ENCODE results near the gene TMEM179B. TPM values are rescaled to one million over a fixed set of nuclear protein-coding genes. Genes with fewer than 3 reads are reported as not detected.
A peak's percentile ranks its signal among the peaks of the same experiment; 100 is the strongest.
"Not testable (repeated sequence)": the region's sequence is repeated elsewhere in the genome, so short reads cannot be mapped to it uniquely, and the experiment has no call there.

The TMEM179B gene
- polyA plus RNA-seq, 5 donors: 48.2 to 59.9 (median 51.2) TPM

- DNase-seq: peak; percentile 85 to 89
Observed at GRCh38 chr11:62786318-62787004, 741 bp upstream of the TMEM179B start.

GRCh38 chr11:62788991-62789390, 1.8 kb downstream of the TMEM179B start:
- no peak for DNase-seq

GRCh38 chr11:62789576-62789975, 2.4 kb downstream of the TMEM179B start:
- no peak for DNase-seq

DNA sequence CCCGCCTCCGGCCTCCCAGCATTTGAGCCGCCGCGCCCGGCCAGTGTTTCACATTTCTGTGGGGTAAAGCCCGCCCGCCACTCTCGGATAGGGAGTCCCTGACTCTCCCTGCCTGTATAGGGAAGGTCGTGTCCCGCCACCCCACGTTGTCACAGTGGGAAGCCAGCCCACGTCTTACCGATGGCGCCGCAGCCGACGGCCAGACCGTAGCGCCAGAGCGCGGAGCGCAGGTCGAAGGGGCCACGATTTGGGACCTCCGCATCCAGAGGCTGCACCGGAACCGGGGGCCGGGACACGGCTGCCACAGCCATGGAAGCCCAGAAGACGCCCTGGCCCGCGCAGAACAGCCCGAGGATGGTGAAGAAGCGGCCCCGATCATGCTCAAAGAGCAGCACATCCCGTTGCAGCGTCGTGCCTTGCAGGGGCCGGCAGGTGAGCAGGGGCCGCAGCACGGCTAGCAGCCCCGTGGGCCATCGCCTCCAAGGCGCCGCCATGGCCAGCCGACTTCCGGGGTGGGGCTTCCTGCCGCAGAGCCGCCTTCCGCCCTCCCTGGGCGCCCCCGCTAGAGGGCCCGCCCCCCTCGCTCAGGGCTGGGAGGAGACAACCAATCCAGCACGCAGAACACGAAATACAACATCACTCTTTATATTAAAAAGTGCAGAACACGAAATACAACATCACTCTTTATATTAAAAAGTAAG, 4.4 kb downstream of the TMEM179B start, which contains the start of gene TMEM223:
Gene TMEM223 (minus strand): TSS at position 506 of the 701 bp plus-strand sequence. CDS start 12 bp downstream, at position 494.
- peak; percentile 81 to 84 for DNase-seq

DNA sequence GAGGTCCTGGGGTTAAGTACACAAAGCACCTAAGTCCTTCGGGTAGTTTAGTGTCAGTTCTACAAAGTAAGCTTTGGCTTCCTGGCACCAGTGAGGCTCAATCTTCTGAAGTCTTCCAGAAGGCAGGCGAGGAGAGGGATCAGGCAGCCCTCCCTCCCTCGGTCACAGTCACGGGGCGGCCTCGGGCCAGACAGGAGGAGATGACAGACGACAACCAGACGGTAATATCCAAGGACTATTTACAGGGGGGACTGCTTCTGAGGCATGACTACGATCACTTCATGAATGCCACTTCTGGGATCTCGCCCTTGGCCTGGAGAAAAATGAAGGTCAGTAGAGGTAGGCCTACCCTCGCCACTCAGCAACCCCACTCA, 5.0 kb downstream of the TMEM179B start:
- DNase-seq: peak; percentile 63 to 66

- DNase-seq: no peak
Observed at GRCh38 chr11:62794201-62794775, 7.1 kb downstream of the TMEM179B start.

- no peak for DNase-seq
Observed at GRCh38 chr11:62796281-62796680, 9.1 kb downstream of the TMEM179B start.

GRCh38 chr11:62799486-62799885, 12.3 kb downstream of the TMEM179B start:
- DNase-seq: no peak

GRCh38 chr11:62801071-62801470, 13.9 kb downstream of the TMEM179B start:
- no peak for DNase-seq

- peak; percentile 36 to 50 for DNase-seq
Observed at GRCh38 chr11:62804310-62805075, 17.3 kb downstream of the TMEM179B start.

DNA sequence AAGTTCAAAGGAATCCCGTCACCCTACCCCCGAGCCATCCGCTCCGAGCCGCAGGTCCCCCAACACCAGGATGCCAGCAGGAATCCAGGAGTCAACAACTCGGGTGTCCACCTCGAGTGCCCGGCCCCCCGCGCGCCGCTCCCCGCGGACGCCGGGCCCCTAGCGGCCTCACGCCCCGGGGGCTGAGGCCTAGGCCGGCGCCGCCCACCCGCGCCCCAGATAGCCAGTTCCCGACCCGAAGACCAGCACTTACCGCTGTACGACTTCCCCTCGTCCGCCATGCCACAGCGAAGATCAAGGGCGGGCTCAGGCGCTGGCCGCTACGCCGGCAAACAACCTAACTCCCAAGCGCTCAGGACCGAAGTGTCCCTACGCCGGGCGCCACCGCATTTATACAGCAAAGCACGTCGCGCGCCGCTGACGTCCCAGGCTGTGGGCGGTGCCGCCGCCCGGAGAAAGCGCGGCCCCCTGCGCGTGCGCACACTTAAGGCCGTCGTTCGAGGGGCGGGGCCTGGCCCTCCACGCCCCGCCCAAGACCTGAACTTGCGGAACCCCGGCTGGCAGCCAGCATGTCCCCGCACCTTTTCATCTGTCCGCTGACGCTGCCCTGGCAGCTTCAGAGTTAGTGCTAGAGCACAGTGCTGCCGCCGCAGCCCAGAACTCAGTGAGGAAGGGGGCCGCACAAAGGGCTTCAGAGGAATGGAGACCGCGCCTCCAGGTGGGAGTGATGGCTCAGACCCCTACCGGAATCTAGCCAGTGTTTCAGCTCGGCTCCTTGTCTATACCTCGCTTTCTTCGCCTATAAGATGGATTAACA, 18.1 kb downstream of the TMEM179B start, which contains the start of gene NXF1:
Gene NXF1 (minus strand): TSS at position 365 of the 817 bp plus-strand sequence. CDS start 84 bp downstream, at position 281.
- DNase-seq: peak; percentile 98

DNA sequence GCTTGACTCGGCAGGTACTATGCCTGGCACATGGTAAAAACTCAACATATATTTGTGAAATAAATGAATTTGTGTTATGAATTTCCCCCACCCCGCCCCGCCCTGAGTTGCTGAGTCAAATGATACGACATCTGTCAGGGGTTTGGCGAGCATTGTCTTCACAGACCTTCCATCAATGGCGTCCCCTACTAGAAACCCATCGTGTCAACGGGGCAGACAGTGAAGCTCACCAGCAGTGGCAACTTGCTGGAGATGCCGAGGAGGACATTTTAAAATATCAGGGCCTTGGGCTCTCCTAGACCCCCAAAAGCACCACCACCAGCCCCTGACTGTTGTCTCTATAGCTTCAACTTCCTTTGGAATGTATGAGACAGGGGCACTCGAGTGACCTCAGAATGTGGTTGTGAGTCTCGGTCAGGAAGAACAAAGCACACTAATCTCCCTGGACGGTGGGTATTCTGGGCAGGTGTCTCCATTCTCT, 18.8 kb downstream of the TMEM179B start:
- peak in 1 of 2 donors; percentile 7 for DNase-seq

- peak in 1 of 2 donors; percentile 5 for DNase-seq
Observed at GRCh38 chr11:62806611-62807121, 19.5 kb downstream of the TMEM179B start.

DNA sequence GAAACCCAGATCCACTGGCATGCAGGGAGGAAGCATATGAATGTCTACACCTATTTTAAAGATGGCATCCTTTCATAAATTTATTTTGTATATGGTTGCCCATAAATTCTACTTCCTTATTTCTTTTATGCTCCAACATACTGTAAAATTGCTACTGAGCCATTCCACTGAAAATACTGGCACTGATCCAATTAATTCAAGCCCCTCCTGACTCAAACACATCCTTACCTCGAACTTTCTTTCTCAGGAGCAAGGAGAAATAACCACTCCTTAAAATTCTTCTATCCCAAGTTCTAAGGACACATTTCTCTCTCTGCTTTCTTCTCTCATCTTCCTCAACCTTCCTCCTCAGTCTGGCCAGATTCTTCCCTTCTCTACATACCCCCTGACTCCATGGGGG, 23.5 kb downstream of the TMEM179B start:
- no peak for DNase-seq

GRCh38 chr11:62811659-62812058, 24.5 kb downstream of the TMEM179B start:
- no peak for DNase-seq

- DNase-seq: no peak
Observed at GRCh38 chr11:62816557-62816956, 29.4 kb downstream of the TMEM179B start.

- no peak for DNase-seq
Observed at GRCh38 chr11:62817129-62817528, 29.9 kb downstream of the TMEM179B start.

DNA sequence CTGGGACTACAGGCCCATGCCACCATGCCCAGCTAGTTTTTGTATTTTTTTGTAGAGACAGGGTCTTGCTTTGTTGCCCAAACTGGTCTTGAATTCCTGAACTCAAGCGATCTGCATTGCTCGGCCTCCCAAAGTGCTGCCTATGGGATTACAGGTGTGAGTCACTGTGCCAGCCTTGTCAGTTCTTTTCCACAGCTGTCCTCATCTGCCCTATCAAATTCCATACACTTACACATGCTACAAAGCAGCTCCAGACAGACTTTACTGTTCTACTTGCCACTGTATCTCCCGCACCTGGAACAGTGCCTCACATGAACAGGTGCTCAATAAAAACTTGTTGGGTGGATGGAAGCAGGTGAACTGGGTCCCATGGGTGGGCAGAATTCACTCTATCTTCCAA, 36.5 kb downstream of the TMEM179B start:
- DNase-seq: no peak

DNA sequence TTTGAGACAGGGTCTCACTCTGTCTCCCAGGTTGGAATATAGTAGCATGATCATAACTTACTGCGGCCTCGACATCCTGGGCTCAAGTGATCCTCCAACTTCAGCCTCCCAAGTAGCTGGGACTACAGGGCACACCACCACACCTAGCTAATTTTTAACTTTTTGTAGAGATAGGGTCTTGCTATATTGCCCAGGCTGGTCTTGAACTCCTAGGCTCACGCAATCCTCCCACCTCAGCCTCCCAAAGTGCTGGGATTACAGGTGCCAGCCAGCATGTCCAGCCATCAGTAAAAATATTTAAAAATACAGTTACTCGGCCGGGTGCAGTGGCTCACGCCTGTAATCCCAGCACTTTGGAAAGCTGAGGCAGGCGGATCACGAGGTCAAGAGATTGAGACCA, 40.9 kb downstream of the TMEM179B start:
- DNase-seq: not testable (repeated sequence)

DNA sequence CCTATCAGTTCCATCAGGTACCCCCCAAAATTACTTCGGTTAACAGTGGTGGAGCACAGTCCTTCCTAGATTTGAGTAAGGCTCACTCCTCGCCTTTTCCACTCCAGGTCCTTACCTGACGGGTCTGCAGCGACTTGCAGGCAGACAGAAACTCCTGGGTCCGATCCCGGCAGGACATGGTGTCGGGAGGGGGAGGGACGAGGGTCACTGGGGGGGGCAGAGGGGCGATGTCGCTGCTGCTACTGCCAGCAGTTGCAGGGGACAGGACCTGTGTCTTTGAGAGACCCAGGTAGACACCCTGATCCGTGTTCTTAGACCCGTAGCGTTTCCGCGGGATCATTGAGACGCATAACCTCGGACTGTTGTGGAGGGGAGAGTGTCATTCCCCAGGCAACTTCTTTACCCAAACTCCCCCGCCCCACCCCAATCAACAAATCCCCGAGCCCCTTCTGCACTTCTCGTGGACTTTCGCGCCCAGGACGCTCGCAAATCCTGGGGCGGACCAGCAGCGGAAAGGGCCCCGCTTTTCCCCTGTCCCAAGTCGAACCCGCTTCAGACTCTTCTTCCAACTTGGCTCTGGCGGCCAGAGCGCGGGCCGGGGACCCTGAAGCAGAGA, 43.8 kb downstream of the TMEM179B start:
- no peak for DNase-seq
